HG03460 (cell line): ENCODE measurements around the gene RTKN2.
"Not testable (repeated sequence)": the region's sequence is repeated elsewhere in the genome, so short reads cannot be mapped to it uniquely, and the experiment has no call there.

ENCODE experiments used
- ATAC-seq: cut with Tn5 transposase; IDR thresholded peaks from one replicate; pipeline ENCODE4 v1.9.1; 2021; ENCODE audit not compliant: unreplicated experiment

RTKN2 gene

GRCh38 chr10:62259998-62260397, 8.6 kb downstream of the RTKN2 start:
- no peak for ATAC-seq

DNA sequence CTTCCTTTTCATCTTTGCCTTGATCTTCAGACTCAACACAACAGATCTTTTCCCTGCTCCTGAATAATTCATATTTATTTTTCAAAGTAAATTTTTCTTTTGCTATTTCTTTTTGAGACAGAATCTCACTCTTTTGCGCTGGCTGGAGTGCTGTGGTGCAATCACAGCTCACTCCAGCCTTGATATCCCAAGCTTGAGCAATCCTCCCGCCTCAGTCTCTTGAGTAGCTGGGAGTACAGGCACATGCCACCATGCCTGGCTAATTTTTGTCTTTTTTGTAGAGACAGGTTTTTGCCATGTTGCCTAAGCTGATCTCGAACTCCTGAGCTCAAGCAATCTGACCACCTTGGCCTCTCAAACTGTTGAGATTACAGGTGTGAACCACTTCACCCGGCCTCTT, 9.2 kb downstream of the RTKN2 start:
- no peak for ATAC-seq

DNA sequence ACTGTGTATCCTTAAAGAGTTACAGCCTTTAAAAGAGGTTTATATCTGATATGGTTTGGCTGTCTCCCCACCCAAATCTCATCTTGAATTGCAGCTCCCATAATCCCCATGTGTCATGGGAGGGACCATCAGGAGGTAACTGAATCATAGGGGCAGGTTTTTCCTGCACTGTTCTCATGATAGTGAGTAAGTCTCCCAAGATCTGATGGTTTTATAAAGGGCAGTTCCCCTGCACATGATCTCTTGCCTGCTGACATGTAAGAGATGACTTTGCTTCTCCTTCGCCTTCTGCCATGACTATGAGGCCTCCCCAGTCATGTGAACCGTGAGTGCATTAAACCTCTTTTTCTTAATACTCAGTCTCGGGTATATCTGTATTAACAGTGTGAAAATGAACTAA, 9.7 kb downstream of the RTKN2 start:
- no peak for ATAC-seq

DNA sequence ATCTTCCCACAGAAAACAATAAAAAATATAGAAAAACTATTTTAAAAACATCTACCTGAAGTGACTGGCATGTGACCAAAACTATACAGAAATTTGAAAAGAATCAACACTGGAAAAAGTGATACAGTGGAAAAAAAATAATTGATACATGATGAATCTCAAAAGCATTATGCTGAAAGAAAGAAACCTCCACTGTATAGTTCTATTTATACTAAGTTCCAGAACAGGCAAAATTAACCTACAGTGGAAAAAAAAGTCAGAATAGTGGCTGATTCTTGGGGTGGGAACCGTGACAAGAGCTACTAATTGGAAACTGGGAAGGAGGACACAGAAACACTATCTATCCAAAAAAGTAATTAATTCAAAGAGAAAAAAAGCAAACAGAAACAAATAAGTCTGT, 14.9 kb downstream of the RTKN2 start:
- no peak for ATAC-seq

- no peak for ATAC-seq
These were observed 16.6 kb downstream of the RTKN2 start for GRCh38 chr10:62252051-62252450.

DNA sequence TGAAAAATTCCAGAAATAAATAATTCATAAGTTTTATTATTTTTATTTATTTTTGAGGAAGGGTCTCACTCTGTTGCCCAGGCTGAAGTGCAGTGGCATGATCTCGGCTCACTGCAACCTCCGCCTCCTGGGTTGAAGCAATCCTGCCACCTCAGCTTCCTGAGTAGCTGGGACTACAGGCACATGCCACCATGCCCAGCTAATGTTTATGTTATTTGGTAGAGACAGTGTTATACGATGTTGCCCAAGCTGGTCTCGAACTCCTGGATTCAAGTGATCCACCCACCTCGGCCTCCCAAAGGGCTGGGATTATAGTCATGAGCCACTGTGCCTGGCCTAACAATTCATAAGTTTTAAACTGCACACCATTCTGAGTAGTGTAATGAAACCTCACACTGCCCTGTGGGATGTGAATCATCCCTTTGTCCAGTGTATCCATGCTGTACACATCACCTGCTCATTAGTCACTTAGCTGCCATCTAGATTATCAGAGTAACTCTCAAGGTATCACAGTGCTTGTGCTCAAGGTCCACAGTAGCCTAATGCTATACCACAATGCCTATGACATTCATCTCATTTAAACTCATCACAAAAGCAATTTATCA, 17.9 kb downstream of the RTKN2 start:
- no peak for ATAC-seq

DNA sequence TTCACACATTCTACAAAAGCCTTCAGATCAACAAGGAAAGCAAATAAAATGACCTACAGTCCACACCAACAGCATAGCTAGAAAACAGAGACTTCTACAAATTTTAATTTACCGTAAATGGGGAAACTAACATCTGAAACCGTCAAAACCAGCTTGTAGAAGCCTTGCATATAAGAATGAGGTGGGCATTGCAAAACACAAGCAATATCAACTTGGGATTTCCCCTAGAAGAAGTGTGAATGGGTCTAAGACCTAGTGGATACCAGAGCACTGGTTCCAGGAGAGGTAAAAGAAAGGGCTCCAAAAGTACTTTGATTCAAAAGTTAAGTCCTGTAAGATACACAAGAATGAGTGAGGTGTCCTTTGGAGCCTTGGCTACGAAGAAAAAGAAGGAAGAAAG, 18.7 kb downstream of the RTKN2 start:
- no peak for ATAC-seq

DNA sequence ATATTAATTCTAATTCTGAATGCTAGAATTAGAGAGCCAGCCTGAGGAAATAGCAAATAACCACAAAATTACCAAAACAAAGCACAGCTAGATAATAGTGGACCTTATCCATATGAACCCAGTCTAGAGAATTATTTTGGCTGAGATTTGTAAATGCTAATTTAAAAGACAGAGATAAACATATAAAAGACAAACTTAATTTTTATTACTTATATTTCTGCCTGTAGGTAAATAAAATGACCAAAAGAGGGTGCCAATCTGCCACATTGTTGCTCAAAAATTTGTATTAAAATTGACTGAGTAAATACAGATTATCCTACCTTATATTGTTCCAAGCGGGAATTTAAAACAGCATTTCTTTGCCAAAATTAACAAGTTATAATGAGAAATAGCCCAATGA, 20.2 kb downstream of the RTKN2 start:
- no peak for ATAC-seq

- peak; percentile 53 for ATAC-seq
These were observed 23.7 kb downstream of the RTKN2 start for GRCh38 chr10:62244785-62245467.

GRCh38 chr10:62244088-62244487, 24.6 kb downstream of the RTKN2 start:
- no peak for ATAC-seq

DNA sequence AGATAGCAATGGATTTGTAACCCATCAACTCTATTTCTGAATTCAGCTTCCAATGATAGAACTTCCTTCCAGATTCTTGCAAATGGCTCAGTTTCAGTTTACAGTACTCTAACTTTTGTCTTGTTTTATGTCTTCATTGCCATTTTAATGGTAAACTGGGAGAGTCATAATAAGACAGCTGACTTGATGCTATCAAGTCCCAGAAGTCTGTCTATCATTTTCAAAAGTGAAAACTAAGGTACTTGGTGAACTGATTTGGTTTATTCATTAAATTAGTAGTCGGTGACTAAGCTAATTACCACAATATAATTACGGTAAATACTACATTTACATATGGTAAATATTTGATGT, 25.0 kb downstream of the RTKN2 start:
- peak; percentile 51 for ATAC-seq

GRCh38 chr10:62242965-62243646, 25.5 kb downstream of the RTKN2 start:
- peak; percentile 92 for ATAC-seq

GRCh38 chr10:62241521-62241920, 27.1 kb downstream of the RTKN2 start:
- ATAC-seq, result not testable (repeated sequence)

GRCh38 chr10:62239994-62240393, 28.6 kb downstream of the RTKN2 start:
- no peak for ATAC-seq

- no peak for ATAC-seq
These were observed 29.8 kb downstream of the RTKN2 start for GRCh38 chr10:62238880-62239279.

GRCh38 chr10:62237966-62238365, 30.7 kb downstream of the RTKN2 start:
- ATAC-seq, result no peak

DNA sequence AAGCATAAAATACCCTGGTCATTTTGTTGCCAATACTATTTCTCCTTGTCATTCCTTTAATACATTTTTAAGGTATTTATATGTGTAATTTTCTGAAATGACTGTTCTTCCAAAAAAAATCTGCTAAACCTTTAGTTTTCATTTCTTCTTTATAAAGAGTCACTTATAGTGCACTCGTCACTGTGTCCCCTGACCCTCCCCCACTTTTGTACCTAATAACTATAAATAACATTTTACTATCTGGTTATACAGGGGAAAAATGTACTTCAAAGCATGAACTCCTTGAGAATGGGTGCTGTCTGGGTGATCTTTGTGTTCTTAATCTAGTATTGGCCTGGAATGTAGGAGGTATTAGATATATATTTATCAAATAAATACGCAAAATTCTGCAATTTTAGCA, 31.1 kb downstream of the RTKN2 start:
- no peak for ATAC-seq

- ATAC-seq, result no peak
These were observed 34.5 kb downstream of the RTKN2 start for GRCh38 chr10:62234077-62234605.

- no peak for ATAC-seq
These were observed 35.1 kb downstream of the RTKN2 start for GRCh38 chr10:62233356-62234076.

DNA sequence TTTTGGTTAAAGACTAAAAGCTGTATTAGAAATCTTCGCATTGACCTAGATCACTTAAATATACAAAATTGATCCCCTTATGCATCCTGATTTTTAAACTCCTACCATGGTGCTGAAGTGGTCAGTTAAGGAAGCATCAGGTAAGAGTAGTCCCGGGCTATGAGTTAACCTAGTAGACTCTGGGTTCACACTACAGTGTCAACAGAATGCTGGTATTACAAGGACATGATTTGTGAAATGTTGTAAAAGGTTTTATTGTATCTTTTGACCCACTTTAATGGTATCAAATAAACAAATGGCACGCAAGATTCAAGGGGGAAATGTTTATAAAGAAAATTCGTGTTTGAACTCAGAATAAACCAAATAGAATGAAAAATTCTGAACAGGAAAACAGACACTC, 36.8 kb downstream of the RTKN2 start:
- ATAC-seq, result no peak

DNA sequence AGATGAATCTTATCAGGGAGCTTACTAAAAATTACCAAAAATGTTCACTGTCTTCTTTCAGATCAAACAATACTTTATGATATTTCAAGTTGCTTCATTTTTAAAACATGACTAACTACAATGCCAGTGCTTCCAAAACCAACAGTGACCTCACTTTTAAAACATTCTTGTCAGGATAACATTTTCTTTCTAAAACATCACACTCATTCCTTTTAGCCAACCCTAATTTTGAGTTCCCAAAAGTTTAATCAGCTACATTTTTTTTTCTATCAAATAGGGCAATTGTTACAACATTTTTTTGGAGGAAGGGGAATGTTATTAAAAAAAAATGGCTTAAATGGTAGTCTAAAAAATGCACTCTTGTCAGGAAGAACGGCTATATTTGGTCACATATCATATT, 37.3 kb downstream of the RTKN2 start:
- ATAC-seq, result no peak
